Measurements from ENCODE around the gene RNF223.

DNA sequence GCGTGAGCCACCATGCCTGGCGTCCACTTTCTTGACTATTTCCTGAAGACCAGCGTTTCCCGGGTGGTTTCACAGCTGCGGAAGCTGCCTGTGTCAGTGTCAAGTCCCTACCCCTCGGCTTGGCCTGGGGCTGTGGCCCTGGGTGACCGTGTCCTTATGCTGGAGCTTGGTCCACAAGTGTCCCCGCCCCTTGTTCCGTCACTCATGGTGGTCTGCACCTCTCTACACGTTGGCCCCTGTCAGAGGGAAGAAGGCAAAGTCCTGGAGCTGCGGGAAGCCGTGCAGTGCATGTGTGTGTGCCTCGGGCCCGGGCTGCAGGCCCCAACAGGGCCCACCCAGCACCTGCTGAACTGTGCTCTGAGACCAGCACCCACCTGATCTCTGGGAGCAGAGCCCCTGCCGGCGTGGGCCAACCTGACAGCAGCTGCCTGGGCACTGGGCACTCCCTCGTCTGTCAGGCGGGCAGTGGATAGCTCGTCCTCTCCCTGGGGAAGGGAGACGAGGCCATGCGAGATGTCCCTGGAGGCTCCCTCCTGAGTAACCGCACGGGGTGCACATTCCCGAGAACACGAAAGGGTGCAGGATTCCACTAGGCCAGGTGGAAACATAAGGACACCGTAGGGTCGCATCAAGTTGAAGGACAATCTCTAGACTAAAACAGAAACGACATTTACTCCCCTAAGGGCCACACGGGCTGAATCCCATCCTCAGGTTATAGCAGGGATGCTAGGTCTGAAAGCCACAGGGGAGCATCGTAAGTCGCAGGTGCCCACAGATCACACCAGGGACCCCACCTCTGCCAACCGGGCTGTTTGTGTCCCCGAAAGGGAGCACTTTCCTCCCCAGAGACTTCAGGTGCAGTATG is 44.1 kb upstream of the RNF223 start:
- TF ChIP-seq, protein P1, sequence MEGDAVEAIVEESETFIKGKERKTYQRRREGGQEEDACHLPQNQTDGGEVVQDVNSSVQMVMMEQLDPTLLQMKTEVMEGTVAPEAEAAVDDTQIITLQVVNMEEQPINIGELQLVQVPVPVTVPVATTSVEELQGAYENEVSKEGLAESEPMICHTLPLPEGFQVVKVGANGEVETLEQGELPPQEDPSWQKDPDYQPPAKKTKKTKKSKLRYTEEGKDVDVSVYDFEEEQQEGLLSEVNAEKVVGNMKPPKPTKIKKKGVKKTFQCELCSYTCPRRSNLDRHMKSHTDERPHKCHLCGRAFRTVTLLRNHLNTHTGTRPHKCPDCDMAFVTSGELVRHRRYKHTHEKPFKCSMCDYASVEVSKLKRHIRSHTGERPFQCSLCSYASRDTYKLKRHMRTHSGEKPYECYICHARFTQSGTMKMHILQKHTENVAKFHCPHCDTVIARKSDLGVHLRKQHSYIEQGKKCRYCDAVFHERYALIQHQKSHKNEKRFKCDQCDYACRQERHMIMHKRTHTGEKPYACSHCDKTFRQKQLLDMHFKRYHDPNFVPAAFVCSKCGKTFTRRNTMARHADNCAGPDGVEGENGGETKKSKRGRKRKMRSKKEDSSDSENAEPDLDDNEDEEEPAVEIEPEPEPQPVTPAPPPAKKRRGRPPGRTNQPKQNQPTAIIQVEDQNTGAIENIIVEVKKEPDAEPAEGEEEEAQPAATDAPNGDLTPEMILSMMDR (IDR thresholded peaks at IDR 0.05): no peak
- TF ChIP-seq POLR2A (IDR thresholded peaks at IDR 0.05): no peak
- no peak for TF ChIP-seq POLR2AphosphoS5 (IDR thresholded peaks at IDR 0.05)
- no peak for TF ChIP-seq EP300 (IDR thresholded peaks at IDR 0.05)
